ENCODE measurements around the gene PPID. TPM values are rescaled to one million over a fixed set of nuclear protein-coding genes. Genes with fewer than 3 reads are reported as not detected.
"Not testable (repeated sequence)": the region's sequence is repeated elsewhere in the genome, so short reads cannot be mapped to it uniquely, and the experiment has no call there.

The PPID gene
- total RNA-seq, 2 donors from 2014 or later: 38.9 to 40.3 TPM

- H3K9me3 Mint-ChIP-seq: no peaks in the 10 kb centered on the region
Observed at GRCh38 chr4:158715802-158716201, 7.4 kb downstream of the PPID start.

GRCh38 chr4:158714937-158715336 is 8.3 kb downstream of the PPID start:
- Histone ChIP-seq H3K27ac (ENCODE audit: low read depth, low read length) (no peak overlapping the region), H3K9ac (ENCODE audit: extremely low read depth, low read length, poor library complexity, severe bottlenecking) (no peak overlapping the region), H3K36me3 (ENCODE audit: control insufficient read depth, insufficient read depth, low read length) (peaks cover 84% of the 10 kb centered on the region), H3K4me1 (ENCODE audit: control insufficient read depth, insufficient read depth, low read length) (no peaks in the 10 kb centered on the region), H3K9me3 (ENCODE audit: control insufficient read depth, low read length) (peaks cover 6% of the 10 kb centered on the region), H3K27me3 (ENCODE audit: control insufficient read depth, insufficient read depth, low read length, poor library complexity, severe bottlenecking) (no peaks in the 10 kb centered on the region), H3K4me3 (ENCODE audit: low read length) (no peak overlapping the region)
- Mint-ChIP-seq H3K9me3 (no peaks in the 10 kb centered on the region), H3K4me3 (no peak overlapping the region), H3K4me1 (no peaks in the 10 kb centered on the region), H3K27me3 (ENCODE audit: insufficient read depth) (no peaks in the 10 kb centered on the region), H3K36me3 (ENCODE audit: low read depth) (peaks cover 83% of the 10 kb centered on the region), H3K27ac (no peak overlapping the region)
- whole genome bisulfite sequencing, 2 experiments (ENCODE audit: insufficient coverage in 1 of 2, insufficient read length in 1 of 2): 96% methylated on average over 3 of the region's 4 CpGs; no CpG with 5 or more reads in 1 of the 2 experiments
- DNase-seq: no peak
- TF ChIP-seq CTCF (conservative IDR thresholded peaks at IDR 0.05): no peak

More at GRCh38 chr4:158715802-158716201, 7.4 kb downstream of the PPID start:
- no peak overlapping the region for H3K27ac Mint-ChIP-seq
- H3K4me1 ChIP-seq (ENCODE audit: control insufficient read depth, insufficient read depth, low read length): no peaks in the 10 kb centered on the region
- H3K9me3 ChIP-seq (ENCODE audit: control insufficient read depth, low read length): no peaks in the 10 kb centered on the region
- no peak overlapping the region for H3K4me3 Mint-ChIP-seq
- H3K27me3 Mint-ChIP-seq (ENCODE audit: insufficient read depth): no peaks in the 10 kb centered on the region
- H3K4me3 ChIP-seq (ENCODE audit: low read length): no peak overlapping the region
- no peak for DNase-seq
- H3K4me1 Mint-ChIP-seq: no peaks in the 10 kb centered on the region
- peaks cover 80% of the 10 kb centered on the region for H3K36me3 Mint-ChIP-seq (ENCODE audit: low read depth)
- peaks cover 81% of the 10 kb centered on the region for H3K36me3 ChIP-seq (ENCODE audit: control insufficient read depth, insufficient read depth, low read length)
- no peak overlapping the region for H3K27ac ChIP-seq (ENCODE audit: low read depth, low read length)
- WGBS, 2 experiments (ENCODE audit: insufficient coverage in 1 of 2, insufficient read length in 1 of 2): 89% methylated on average over 2 of the region's 3 CpGs; no CpG with 5 or more reads in 1 of the 2 experiments
- no peaks in the 10 kb centered on the region for H3K27me3 ChIP-seq (ENCODE audit: control insufficient read depth, insufficient read depth, low read length, poor library complexity, severe bottlenecking)
- H3K9ac ChIP-seq (ENCODE audit: extremely low read depth, low read length, poor library complexity, severe bottlenecking): no peak overlapping the region
- TF ChIP-seq CTCF (conservative IDR thresholded peaks at IDR 0.05): no peak

- 98 to 100% methylated on average over 1 to 4 of the region's 4 CpGs for WGBS, 2 experiments (ENCODE audit: insufficient coverage in 1 of 2, insufficient read length in 1 of 2)
- H3K9ac ChIP-seq (ENCODE audit: extremely low read depth, low read length, poor library complexity, severe bottlenecking); DNase-seq; H3K9me3 ChIP-seq (ENCODE audit: control insufficient read depth, low read length); H3K27me3 ChIP-seq (ENCODE audit: control insufficient read depth, insufficient read depth, low read length, poor library complexity, severe bottlenecking); H3K27ac ChIP-seq (ENCODE audit: low read depth, low read length); H3K27me3 Mint-ChIP-seq (ENCODE audit: insufficient read depth); H3K4me1 ChIP-seq (ENCODE audit: control insufficient read depth, insufficient read depth, low read length); H3K4me1 Mint-ChIP-seq; H3K4me3 Mint-ChIP-seq; H3K27ac Mint-ChIP-seq; H3K9me3 Mint-ChIP-seq; H3K4me3 ChIP-seq (ENCODE audit: low read length): not testable (repeated sequence)
- peaks cover 81% of the 10 kb centered on the region for H3K36me3 Mint-ChIP-seq (ENCODE audit: low read depth)
- H3K36me3 ChIP-seq (ENCODE audit: control insufficient read depth, insufficient read depth, low read length): peaks cover 79% of the 10 kb centered on the region
Observed at GRCh38 chr4:158712622-158713021, 10.6 kb downstream of the PPID start.

GRCh38 chr4:158710814-158711213 is 12.4 kb downstream of the PPID start:
- Histone ChIP-seq H3K9me3 (ENCODE audit: control insufficient read depth, low read length) (peaks cover 6% of the 10 kb centered on the region), H3K27ac (ENCODE audit: low read depth, low read length) (no peak overlapping the region), H3K4me3 (ENCODE audit: low read length) (no peak overlapping the region), H3K36me3 (ENCODE audit: control insufficient read depth, insufficient read depth, low read length) (peaks cover 86% of the 10 kb centered on the region), H3K4me1 (ENCODE audit: control insufficient read depth, insufficient read depth, low read length) (no peaks in the 10 kb centered on the region), H3K27me3 (ENCODE audit: control insufficient read depth, insufficient read depth, low read length, poor library complexity, severe bottlenecking) (no peaks in the 10 kb centered on the region), H3K9ac (ENCODE audit: extremely low read depth, low read length, poor library complexity, severe bottlenecking) (no peak overlapping the region)
- no peaks in the 10 kb centered on the region for H3K9me3 Mint-ChIP-seq
- H3K36me3 Mint-ChIP-seq (ENCODE audit: low read depth): peaks cover 81% of the 10 kb centered on the region
- TF ChIP-seq CTCF (conservative IDR thresholded peaks at IDR 0.05): peak; percentile 35
- no CpG with 5 or more reads among the region's 1 CpG for WGBS, 2 experiments (ENCODE audit: insufficient coverage in 1 of 2, insufficient read length in 1 of 2)
- no peak overlapping the region for H3K4me3 Mint-ChIP-seq
- H3K27me3 Mint-ChIP-seq (ENCODE audit: insufficient read depth): no peaks in the 10 kb centered on the region
- DNase-seq: no peak
- no peaks in the 10 kb centered on the region for H3K4me1 Mint-ChIP-seq
- H3K27ac Mint-ChIP-seq: no peak overlapping the region
